Stomach (tissue), 9 donors: ENCODE measurements around the gene XPO5. TPM values are rescaled to one million over a fixed set of nuclear protein-coding genes. Genes with fewer than 3 reads are reported as not detected.

Experiments
- DNase-seq, 2 donors: peaks; one replicate each; pipeline versions ENCODE4 v3.0.0 to v3.0.0-alpha.2; 2013 to 2019
- H3K27ac ChIP-seq, 5 donors: fragments of 200-600 bp in 4 of 5; sonication (generic) in 4 of 5; one replicate each; pipeline ENCODE4 v1.5.1; 2013 to 2019; ENCODE audit warnings: mild to moderate bottlenecking in 1 of 5, moderate library complexity in 1 of 5
- H3K27me3 ChIP-seq, 3 donors: fragments of 200-600 bp; sonication (generic); one replicate each; pipeline ENCODE4 v1.5.1; 2017 to 2019; ENCODE audit warnings: mixed run types in 1 of 3
- H3K36me3 ChIP-seq, 4 donors: fragments of 200-600 bp; sonication (generic); 1 replicate in 3 of 4; 2 replicates in 1 of 4; pipeline ENCODE4 v1.5.1; 2016 to 2019
- H3K4me1 ChIP-seq, 4 donors: fragments of 200-600 bp; sonication (generic); one replicate each; pipeline ENCODE4 v1.5.1; 2016 to 2019
- H3K4me3 ChIP-seq, 4 donors: fragments of 200-600 bp; sonication (generic) in 3 of 4; one replicate each; pipeline ENCODE4 v1.5.1; 2016 to 2019; ENCODE audit warnings: mild to moderate bottlenecking in 1 of 4
- H3K9me3 ChIP-seq, 4 donors: fragments of 200-600 bp; sonication (generic); one replicate each; pipeline ENCODE4 v1.5.1; 2016 to 2019
- EP300 ChIP-seq: sonication (generic); formaldehyde crosslinking; IDR thresholded peaks from one replicate; pipeline ENCODE4 v1.6.1; 2017; ENCODE audit warnings: antibody characterized with exemption
- POLR2A ChIP-seq, 4 donors: fragments of 450-650 bp; IDR thresholded peaks; one replicate each; pipeline ENCODE4 v1.6.1; 2016; ENCODE audit warnings: antibody characterized with exemption in 4 of 4, control low read depth in 2 of 4, mild to moderate bottlenecking in 1 of 4, moderate library complexity in 1 of 4
- POLR2AphosphoS5 ChIP-seq, 3 donors: sonication (generic); formaldehyde crosslinking; IDR thresholded peaks; one replicate each; pipeline ENCODE4 v1.6.1; 2016; ENCODE audit warnings: antibody characterized with exemption in 3 of 3
- WGBS, 5 donors: extraction: QIAGEN DNeasy Blood & Tissue Kit in 3 of 5; methylation state at CpG; one replicate each; pipeline versions ENCODE4 v1.1.5 to v1.1.7; 2013 to 2018; 5-methylcytosine and 5-hydroxymethylcytosine counted together
- intact Hi-C: fragments of 100-400 bp; cut with DNase I; formaldehyde crosslinking; loops from one replicate; pipeline ENCODE4 v1.15.1; 2023; ENCODE audit warnings: low total_unique reads
- polyA plus RNA-seq, 3 donors: library from polyadenylated mRNA; stranded (reverse); fragments of 200-250 nt; gene quantifications; one replicate each; pipeline ENCODE4 v1.2.3, GENCODE V29; 2013
- total RNA-seq, 5 donors: library from RNA; depleted of rRNA; stranded (reverse); fragments of >200 nt; gene quantifications; one replicate each; pipeline versions ENCODE4 v1.1.0 to v1.2.3, GENCODE V29; 2014 to 2016
- TF ChIP-seq, protein P1 (sequence below), 7 experiments: fragments of 450-650 bp in 4 of 7; fragments of 200-600 bp in 3 of 7; sonication (generic) in 3 of 7; IDR thresholded peaks; one replicate each; pipeline ENCODE4 v1.5.1; 2016 to 2019; ENCODE audit warnings: antibody characterized with exemption in 7 of 7, control low read depth in 2 of 7, mild to moderate bottlenecking in 1 of 7
- donor health status: healthy with polysubstance abuse.
- donor health status: Bipolar disorder and iron deficiency.
- donor health status: healthy.

Gene XPO5
- total and polyA plus RNA-seq, 8 donors: 4.6 to 46.1 (median 19.0) TPM

DNA sequence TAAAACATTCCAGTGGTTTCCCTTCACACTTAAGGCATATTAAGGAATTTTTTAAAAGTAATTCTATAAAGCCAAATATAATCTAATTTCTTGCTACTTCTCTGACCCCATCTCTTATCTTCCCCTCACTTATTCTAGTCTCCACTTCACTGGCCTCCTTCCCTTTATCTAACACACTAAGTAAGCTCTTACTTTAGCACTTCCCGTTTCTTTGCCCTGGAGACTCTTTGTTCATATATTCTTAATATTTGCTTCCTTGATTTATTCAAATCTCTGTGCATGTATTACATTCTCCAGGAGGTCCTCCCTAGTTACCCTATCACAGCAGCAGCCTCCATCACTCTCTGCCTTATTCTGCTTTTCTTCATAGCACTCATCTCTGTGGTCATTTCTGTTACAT lies 33.0 kb upstream of the XPO5 start:
- H3K27ac ChIP-seq: peak overlapping the region in 1 of 5 donors; percentile 1
- no peaks in the 10 kb centered on the region for H3K9me3 ChIP-seq
- H3K4me1 ChIP-seq: peaks cover 0 to 13% (median 0%) of the 10 kb centered on the region in 4 donors
- peaks cover 24 to 78% (median 64%) of the 10 kb centered on the region in 4 donors for H3K36me3 ChIP-seq
- intact Hi-C loops: no loop called here
- H3K4me3 ChIP-seq: no peak overlapping the region
- no peak for DNase-seq
- 37 to 63% (median 48%) methylated on average over 1 of the region's 1 CpG for WGBS, 5 donors
- TF ChIP-seq EP300 (no peak), POLR2A (IDR thresholded peaks at IDR 0.05) (no peak), POLR2AphosphoS5 (IDR thresholded peaks at IDR 0.05) (no peak)
- TF ChIP-seq, protein P1, sequence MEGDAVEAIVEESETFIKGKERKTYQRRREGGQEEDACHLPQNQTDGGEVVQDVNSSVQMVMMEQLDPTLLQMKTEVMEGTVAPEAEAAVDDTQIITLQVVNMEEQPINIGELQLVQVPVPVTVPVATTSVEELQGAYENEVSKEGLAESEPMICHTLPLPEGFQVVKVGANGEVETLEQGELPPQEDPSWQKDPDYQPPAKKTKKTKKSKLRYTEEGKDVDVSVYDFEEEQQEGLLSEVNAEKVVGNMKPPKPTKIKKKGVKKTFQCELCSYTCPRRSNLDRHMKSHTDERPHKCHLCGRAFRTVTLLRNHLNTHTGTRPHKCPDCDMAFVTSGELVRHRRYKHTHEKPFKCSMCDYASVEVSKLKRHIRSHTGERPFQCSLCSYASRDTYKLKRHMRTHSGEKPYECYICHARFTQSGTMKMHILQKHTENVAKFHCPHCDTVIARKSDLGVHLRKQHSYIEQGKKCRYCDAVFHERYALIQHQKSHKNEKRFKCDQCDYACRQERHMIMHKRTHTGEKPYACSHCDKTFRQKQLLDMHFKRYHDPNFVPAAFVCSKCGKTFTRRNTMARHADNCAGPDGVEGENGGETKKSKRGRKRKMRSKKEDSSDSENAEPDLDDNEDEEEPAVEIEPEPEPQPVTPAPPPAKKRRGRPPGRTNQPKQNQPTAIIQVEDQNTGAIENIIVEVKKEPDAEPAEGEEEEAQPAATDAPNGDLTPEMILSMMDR (IDR thresholded peaks at IDR 0.05): no peak
- H3K27me3 ChIP-seq: no peaks in the 10 kb centered on the region

GRCh38 chr6:43608310-43608763 lies 32.5 kb upstream of the XPO5 start:
- H3K27ac ChIP-seq: peak overlapping the region in 1 of 5 donors; percentile 1
- intact Hi-C loops: no loop called here
- no peak for TF ChIP-seq EP300
- peak in 1 of 3 donors; percentile 6 for TF ChIP-seq POLR2AphosphoS5 (IDR thresholded peaks at IDR 0.05)
- TF ChIP-seq, protein P1 (IDR thresholded peaks at IDR 0.05): peak in 5 of 7 experiments; percentile 58 to 83 (median 69)
- no peaks in the 10 kb centered on the region for H3K9me3 ChIP-seq
- peaks cover 23 to 78% (median 64%) of the 10 kb centered on the region in 4 donors for H3K36me3 ChIP-seq
- peaks cover 0 to 13% (median 0%) of the 10 kb centered on the region in 4 donors for H3K4me1 ChIP-seq
- H3K4me3 ChIP-seq: no peak overlapping the region
- no peaks in the 10 kb centered on the region for H3K27me3 ChIP-seq
- WGBS, 5 donors: 0 to 6% (median 3%) methylated on average over 5 of the region's 5 CpGs
- DNase-seq: peak; percentile 76 to 89

GRCh38 chr6:43606019-43606418 lies 30.2 kb upstream of the XPO5 start:
- WGBS, 5 donors: 84 to 95% (median 92%) methylated on average over 2 of the region's 2 CpGs
- Histone ChIP-seq H3K36me3 (peaks cover 29 to 79% (median 71%) of the 10 kb centered on the region in 4 donors), H3K9me3 (no peaks in the 10 kb centered on the region), H3K27me3 (no peaks in the 10 kb centered on the region), H3K4me1 (peaks cover 0 to 13% (median 0%) of the 10 kb centered on the region in 4 donors), H3K4me3 (no peak overlapping the region), H3K27ac (no peak overlapping the region)
- TF ChIP-seq, protein P1 (IDR thresholded peaks at IDR 0.05): no peak
- no peak for TF ChIP-seq POLR2A (IDR thresholded peaks at IDR 0.05)
- TF ChIP-seq EP300: no peak
- TF ChIP-seq POLR2AphosphoS5 (IDR thresholded peaks at IDR 0.05): no peak
- no peak for DNase-seq
- intact Hi-C loops: no loop called here

DNA sequence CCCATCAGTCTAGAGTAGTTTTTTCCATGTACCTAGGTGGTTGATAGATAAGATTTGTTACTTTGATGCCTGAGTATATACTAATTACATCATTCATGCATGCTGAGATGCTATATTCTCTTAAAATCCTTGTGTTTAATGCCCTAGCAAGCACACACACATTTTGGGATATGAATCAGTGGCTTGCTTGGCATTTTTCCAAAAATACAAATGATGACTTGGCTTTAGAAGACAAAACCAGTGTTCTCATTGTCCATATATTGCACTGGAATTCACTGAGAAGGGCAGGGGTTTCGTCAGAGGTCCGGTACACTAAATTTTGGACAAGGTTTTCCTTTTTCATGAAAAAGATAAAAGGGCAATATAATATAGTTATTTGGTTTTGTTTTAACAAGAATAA lies 28.3 kb upstream of the XPO5 start:
- Histone ChIP-seq H3K36me3 (peaks cover 22 to 83% (median 70%) of the 10 kb centered on the region in 4 donors), H3K9me3 (no peaks in the 10 kb centered on the region), H3K27me3 (no peaks in the 10 kb centered on the region), H3K4me1 (peaks cover 0 to 13% (median 0%) of the 10 kb centered on the region in 4 donors), H3K27ac (no peak overlapping the region), H3K4me3 (no peak overlapping the region)
- WGBS, 5 donors: 91 to 100% (median 94%) methylated on average over 2 of the region's 2 CpGs
- DNase-seq: no peak
- TF ChIP-seq POLR2A (IDR thresholded peaks at IDR 0.05) (no peak), POLR2AphosphoS5 (IDR thresholded peaks at IDR 0.05) (no peak)
- TF ChIP-seq, protein P1 (IDR thresholded peaks at IDR 0.05): no peak
- intact Hi-C loops: no loop called here
